ENCODE measurements around the gene TNNT3.

DNA sequence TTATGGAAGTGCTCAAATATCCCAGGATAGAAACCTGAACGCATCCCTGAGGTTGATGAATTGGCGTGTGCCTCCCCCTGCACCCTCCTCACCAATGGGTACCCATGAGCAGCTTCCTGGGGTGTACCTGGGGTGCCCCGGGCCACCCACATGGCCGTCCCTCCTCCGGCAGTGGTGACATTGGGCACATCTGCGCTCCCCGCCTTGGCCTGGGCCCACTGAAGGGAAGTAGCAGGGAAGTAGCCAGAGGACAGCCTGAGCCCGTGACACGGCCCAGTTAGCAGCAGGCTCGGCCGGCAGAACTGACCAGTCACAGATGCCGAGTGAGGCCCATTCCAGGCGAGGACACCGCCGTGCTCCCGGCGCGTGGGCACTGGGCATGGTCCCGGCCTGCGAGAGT, 44.4 kb downstream of the TNNT3 start:
- TF ChIP-seq, protein P1, sequence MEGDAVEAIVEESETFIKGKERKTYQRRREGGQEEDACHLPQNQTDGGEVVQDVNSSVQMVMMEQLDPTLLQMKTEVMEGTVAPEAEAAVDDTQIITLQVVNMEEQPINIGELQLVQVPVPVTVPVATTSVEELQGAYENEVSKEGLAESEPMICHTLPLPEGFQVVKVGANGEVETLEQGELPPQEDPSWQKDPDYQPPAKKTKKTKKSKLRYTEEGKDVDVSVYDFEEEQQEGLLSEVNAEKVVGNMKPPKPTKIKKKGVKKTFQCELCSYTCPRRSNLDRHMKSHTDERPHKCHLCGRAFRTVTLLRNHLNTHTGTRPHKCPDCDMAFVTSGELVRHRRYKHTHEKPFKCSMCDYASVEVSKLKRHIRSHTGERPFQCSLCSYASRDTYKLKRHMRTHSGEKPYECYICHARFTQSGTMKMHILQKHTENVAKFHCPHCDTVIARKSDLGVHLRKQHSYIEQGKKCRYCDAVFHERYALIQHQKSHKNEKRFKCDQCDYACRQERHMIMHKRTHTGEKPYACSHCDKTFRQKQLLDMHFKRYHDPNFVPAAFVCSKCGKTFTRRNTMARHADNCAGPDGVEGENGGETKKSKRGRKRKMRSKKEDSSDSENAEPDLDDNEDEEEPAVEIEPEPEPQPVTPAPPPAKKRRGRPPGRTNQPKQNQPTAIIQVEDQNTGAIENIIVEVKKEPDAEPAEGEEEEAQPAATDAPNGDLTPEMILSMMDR (IDR thresholded peaks at IDR 0.05; ENCODE audit: insufficient read depth, low read length, poor library complexity, severe bottlenecking), result no peak
- TF ChIP-seq EZH2phosphoT487 (conservative IDR thresholded peaks at IDR 0.05; ENCODE audit: low read length), result no peak

Data from SU-DHL-6 (cell line).